Measurements from ENCODE around the gene SNCG.
"Not testable (repeated sequence)": the region's sequence is repeated elsewhere in the genome, so short reads cannot be mapped to it uniquely, and the experiment has no call there.

The SNCG gene

GRCh38 chr10:86958116-86958900 lies at the start of gene SNCG:
Gene SNCG, plus strand, starts transcription at chr10:86958599. Its CDS starts 99 bp downstream, at chr10:86958698.
- DNase-seq, result no peak

GRCh38 chr10:86914734-86915133 lies 43.7 kb upstream of the SNCG start:
- no peak for DNase-seq

GRCh38 chr10:86918022-86918471 lies 40.4 kb upstream of the SNCG start:
- DNase-seq, result no peak

- no peak for DNase-seq
Measured at GRCh38 chr10:86922553-86922961, 35.8 kb upstream of the SNCG start.

GRCh38 chr10:86929468-86930380 lies 28.7 kb upstream of the SNCG start:
- DNase-seq, result no peak

GRCh38 chr10:86931872-86932271 lies 26.5 kb upstream of the SNCG start:
- DNase-seq, result no peak

GRCh38 chr10:86932674-86933073 lies 25.7 kb upstream of the SNCG start:
- no peak for DNase-seq

GRCh38 chr10:86934162-86934711 lies 24.2 kb upstream of the SNCG start:
- DNase-seq, result not testable (repeated sequence)

GRCh38 chr10:86936661-86937501 lies 21.5 kb upstream of the SNCG start:
- no peak for DNase-seq

- DNase-seq, result no peak
Measured at GRCh38 chr10:86937502-86938154, 20.8 kb upstream of the SNCG start.

- DNase-seq, result no peak
Measured at GRCh38 chr10:86938260-86938659, 20.1 kb upstream of the SNCG start.

GRCh38 chr10:86940076-86940475 lies 18.3 kb upstream of the SNCG start:
- DNase-seq, result not testable (repeated sequence)

- DNase-seq, result no peak
Measured at GRCh38 chr10:86940677-86941076, 17.7 kb upstream of the SNCG start.

GRCh38 chr10:86941426-86941825 lies 17.0 kb upstream of the SNCG start:
- no peak for DNase-seq

- no peak for DNase-seq
Measured at GRCh38 chr10:86941991-86942421, 16.4 kb upstream of the SNCG start.

- no peak for DNase-seq
Measured at GRCh38 chr10:86942441-86943315, 15.7 kb upstream of the SNCG start.

GRCh38 chr10:86943316-86944030 lies 14.9 kb upstream of the SNCG start:
- DNase-seq, result no peak

GRCh38 chr10:86944031-86944419 lies 14.4 kb upstream of the SNCG start:
- DNase-seq, result no peak

- DNase-seq, result no peak
Measured at GRCh38 chr10:86944471-86944870, 13.9 kb upstream of the SNCG start.

- no peak for DNase-seq
Measured at GRCh38 chr10:86944907-86945306, 13.5 kb upstream of the SNCG start.
